ENCODE measurements around the gene ZNF584. TPM values are rescaled to one million over a fixed set of nuclear protein-coding genes. Genes with fewer than 3 reads are reported as not detected.

The ZNF584 gene
- total and polyA plus RNA-seq, 2 donors (not counting 1 experiment from before 2014, with no cell fraction given) = 3.0 to 12.3 TPM

DNA sequence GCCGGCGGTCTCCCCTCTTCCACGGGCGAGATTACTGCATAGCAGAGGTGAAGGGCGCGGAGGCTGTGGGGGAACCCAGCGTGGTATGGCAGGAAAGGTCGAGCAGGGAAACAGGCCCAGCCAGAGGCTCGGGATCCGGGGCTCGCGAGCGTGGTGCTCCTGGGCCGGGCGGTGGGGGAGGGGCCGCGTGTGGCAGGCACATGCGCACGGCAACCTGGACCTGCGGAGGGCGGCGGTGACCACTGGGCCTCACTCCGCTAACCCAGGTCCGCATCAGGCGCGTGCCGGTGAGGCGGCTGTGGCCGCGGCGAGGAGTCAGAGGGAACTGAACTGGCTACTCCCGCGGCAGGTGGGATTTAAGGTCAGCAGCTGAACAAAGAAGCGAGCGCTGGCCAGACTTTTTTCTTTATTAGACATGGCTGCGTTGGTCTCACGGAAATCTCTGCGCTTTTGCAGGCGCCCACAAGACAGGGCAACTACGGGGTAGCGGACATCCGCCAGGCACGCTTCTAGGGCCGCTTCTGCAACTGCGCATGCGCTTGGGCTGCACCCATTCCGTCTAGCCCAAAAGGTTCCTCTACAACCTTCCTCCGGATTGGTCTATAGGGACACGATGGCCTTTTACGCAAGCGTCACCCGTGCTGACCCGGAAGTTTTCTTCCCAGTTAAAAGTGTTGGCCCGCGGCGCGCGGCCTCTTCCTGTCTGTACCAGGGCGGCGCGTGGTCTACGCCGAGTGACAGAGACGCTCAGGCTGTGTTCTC, 21.7 kb upstream of the ZNF584 start, which contains the start of gene RPS5:
TSS of gene RPS5 (plus strand) at position 694 of the 762 bp plus-strand sequence. CDS start 869 bp downstream, outside the sequence.
- Histone ChIP-seq H4K20me1 (ENCODE audit: control insufficient read depth, insufficient read depth, low read length, poor library complexity, severe bottlenecking) (peaks cover 35% of the 10 kb centered on the region), H3K36me3 (replicated peaks in 1 of 2; ENCODE audit: control extremely low read depth in 1 of 2, control insufficient read depth in 1 of 2, extremely low read depth in 1 of 2, insufficient read depth in 2 of 2, low read length in 1 of 2) (peaks cover 5 to 21% of the 10 kb centered on the region in 2 experiments), H3K27me3 (replicated peaks in 1 of 4; ENCODE audit: control extremely low read depth in 1 of 4, control insufficient read depth in 3 of 4, insufficient read depth in 4 of 4, low read length in 3 of 4) (no peaks in the 10 kb centered on the region), H3K4me3 (ENCODE audit: control extremely low read depth in 1 of 5, extremely low read depth in 1 of 5, insufficient read depth in 1 of 5, low read depth in 2 of 5, low read length in 4 of 5) (peak within 1 kb of the TSS; percentile 71 to 87 (median 76)), H3K27ac (ENCODE audit: low read length in 2 of 2) (peak within 1 kb of the TSS; percentile 94 to 95), H3K4me2 (replicated peaks; ENCODE audit: low read depth, low read length, poor library complexity, severe bottlenecking) (peak within 1 kb of the TSS; percentile 84), H3K79me2 (ENCODE audit: control insufficient read depth, insufficient read depth, low read length) (peaks cover 63% of the 10 kb centered on the region), H3K4me1 (ENCODE audit: control insufficient read depth in 2 of 2, insufficient read depth in 2 of 2, low read length in 2 of 2) (peaks cover 27 to 33% of the 10 kb centered on the region in 2 donors), H2AFZ (ENCODE audit: insufficient read depth, low read depth, low read length, poor library complexity, severe bottlenecking) (peak within 1 kb of the TSS; percentile 81), H3K9me3 (ENCODE audit: control extremely low read depth in 1 of 3, control insufficient read depth in 2 of 3, insufficient read depth in 1 of 3, low read length in 2 of 3) (no peaks in the 10 kb centered on the region), H3K9ac (ENCODE audit: low read length) (peak within 1 kb of the TSS; percentile 69)
- H3K4me3 Mint-ChIP-seq = peak within 1 kb of the TSS; percentile 97
- ATAC-seq (ENCODE audit: low read depth) (peak; percentile 90), DNase-seq (peak; percentile 98)
- POLR2A ChIA-PET = interaction anchor here (0.7 to 2.9 kb wide), 3 partner anchors 10 to 133 kb away, joined by 3 to 18 read pairs (median 5); partner anchors contain the start of genes ZBTB45 and ZNF497
- CTCF ChIA-PET = interaction anchor here (1.1 kb wide), 1 partner anchor 22 kb away, joined by 3 read pairs; the partner anchor contains the start of gene ZNF584
- intact Hi-C loops (cut with micrococcal nuclease) = loop anchor here (1.0 kb wide), 5 partner anchors 15 to 81 kb away; partner anchors contain the start of genes ERVK3-1, ZNF132 and ZNF324B
- peak within 1 kb of the TSS; percentile 99 for H3K27ac Mint-ChIP-seq
- TF ChIP-seq, protein P1, sequence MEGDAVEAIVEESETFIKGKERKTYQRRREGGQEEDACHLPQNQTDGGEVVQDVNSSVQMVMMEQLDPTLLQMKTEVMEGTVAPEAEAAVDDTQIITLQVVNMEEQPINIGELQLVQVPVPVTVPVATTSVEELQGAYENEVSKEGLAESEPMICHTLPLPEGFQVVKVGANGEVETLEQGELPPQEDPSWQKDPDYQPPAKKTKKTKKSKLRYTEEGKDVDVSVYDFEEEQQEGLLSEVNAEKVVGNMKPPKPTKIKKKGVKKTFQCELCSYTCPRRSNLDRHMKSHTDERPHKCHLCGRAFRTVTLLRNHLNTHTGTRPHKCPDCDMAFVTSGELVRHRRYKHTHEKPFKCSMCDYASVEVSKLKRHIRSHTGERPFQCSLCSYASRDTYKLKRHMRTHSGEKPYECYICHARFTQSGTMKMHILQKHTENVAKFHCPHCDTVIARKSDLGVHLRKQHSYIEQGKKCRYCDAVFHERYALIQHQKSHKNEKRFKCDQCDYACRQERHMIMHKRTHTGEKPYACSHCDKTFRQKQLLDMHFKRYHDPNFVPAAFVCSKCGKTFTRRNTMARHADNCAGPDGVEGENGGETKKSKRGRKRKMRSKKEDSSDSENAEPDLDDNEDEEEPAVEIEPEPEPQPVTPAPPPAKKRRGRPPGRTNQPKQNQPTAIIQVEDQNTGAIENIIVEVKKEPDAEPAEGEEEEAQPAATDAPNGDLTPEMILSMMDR (IDR thresholded peaks at IDR 0.05) = no peak
- no peaks in the 10 kb centered on the region for H3K27me3 Mint-ChIP-seq
- peaks cover 44% of the 10 kb centered on the region for H3K4me1 Mint-ChIP-seq
- H3K9me3 Mint-ChIP-seq (ENCODE audit: insufficient read depth) = no peaks in the 10 kb centered on the region
- under 1% methylated on average over 63 of the region's 64 CpGs for WGBS (ENCODE audit: insufficient coverage)

Data from B cell (primary cell).